HG02623 (cell line): ENCODE measurements around the gene OR5K2.
A peak's percentile ranks its signal among the peaks of the same experiment; 100 is the strongest.

Source experiments
- ATAC-seq: cut with Tn5 transposase; IDR thresholded peaks from one replicate; pipeline ENCODE4 v1.9.1; 2021; ENCODE audit warnings: moderate library complexity; ENCODE audit not compliant: unreplicated experiment

Gene OR5K2

GRCh38 chr3:98521897-98522543 lies 24.5 kb downstream of the OR5K2 start:
- peak; percentile 38 for ATAC-seq

GRCh38 chr3:98522544-98523281 lies 25.2 kb downstream of the OR5K2 start, which contains the start of gene CLDND1:
Gene CLDND1, minus strand, starts transcription at chr3:98522902. Its CDS starts 1,478 bp downstream, at chr3:98521424.
- peak; percentile 89 for ATAC-seq

GRCh38 chr3:98525494-98525893 lies 28.0 kb downstream of the OR5K2 start:
- ATAC-seq, result no peak

- ATAC-seq, result no peak
Measured at GRCh38 chr3:98528474-98529346, 31.2 kb downstream of the OR5K2 start.

GRCh38 chr3:98529856-98530459 lies 32.5 kb downstream of the OR5K2 start:
- no peak for ATAC-seq

- ATAC-seq, result no peak
Measured at GRCh38 chr3:98530676-98531075, 33.2 kb downstream of the OR5K2 start.

GRCh38 chr3:98531622-98532274 lies 34.3 kb downstream of the OR5K2 start, which contains the start of gene GPR15:
Gene GPR15, plus strand, starts transcription at chr3:98531978. Its CDS starts 56 bp downstream, at chr3:98532034.
- peak; percentile 32 for ATAC-seq

- ATAC-seq, result no peak
Measured at GRCh38 chr3:98532275-98532637, 34.8 kb downstream of the OR5K2 start.

GRCh38 chr3:98532709-98533571 lies 35.5 kb downstream of the OR5K2 start:
- no peak for ATAC-seq

- no peak for ATAC-seq
Measured at GRCh38 chr3:98534168-98534567, 36.7 kb downstream of the OR5K2 start.

GRCh38 chr3:98534734-98535133 lies 37.3 kb downstream of the OR5K2 start:
- ATAC-seq, result no peak

GRCh38 chr3:98536456-98537017 lies 39.1 kb downstream of the OR5K2 start:
- peak; percentile 67 for ATAC-seq

GRCh38 chr3:98540346-98540745 lies 42.9 kb downstream of the OR5K2 start:
- ATAC-seq, result peak; percentile 46

GRCh38 chr3:98541695-98542094 lies 44.2 kb downstream of the OR5K2 start:
- no peak for ATAC-seq

- no peak for ATAC-seq
Measured at GRCh38 chr3:98542623-98543022, 45.1 kb downstream of the OR5K2 start.

GRCh38 chr3:98545940-98546339 lies 48.5 kb downstream of the OR5K2 start:
- ATAC-seq, result peak; percentile 48
